ENCODE data around the gene NHERF1. TPM values are rescaled to one million over a fixed set of nuclear protein-coding genes. Genes with fewer than 3 reads are reported as not detected.

The NHERF1 gene
- total and polyA plus RNA-seq, 2 of the 4 experiments (the other 2 are of a cell fraction) = 3.8 to 11.8 TPM

- no peak overlapping the region for H3K4me3 ChIP-seq (ENCODE audit: insufficient read depth, low read depth, low read length)
Measured at GRCh38 chr17:74731347-74731605, 17.2 kb upstream of the NHERF1 start.

More at GRCh38 chr17:74731347-74731605, 17.2 kb upstream of the NHERF1 start:
- ATAC-seq (ENCODE audit: low read depth) (no peak), DNase-seq (no peak)
- no peak overlapping the region for H2AK9ac ChIP-seq (replicated peaks; ENCODE audit: low read depth, low read length, poor library complexity)
- no peaks in the 10 kb centered on the region for H4K20me1 ChIP-seq (ENCODE audit: insufficient read depth, low read length)
- no peaks in the 10 kb centered on the region; the same call in 1 of the 2 replicates for H3K4me1 ChIP-seq (ENCODE audit: control insufficient read depth, insufficient read depth, low read length)
- no CpG with 5 or more reads among the region's 4 CpGs for WGBS, 2 experiments (ENCODE audit: extremely low coverage in 2 of 2, insufficient read length in 1 of 2)
- H3K23ac ChIP-seq (ENCODE audit: low read depth, low read length) = no peak overlapping the region
- no peak overlapping the region for H2BK120ac ChIP-seq (ENCODE audit: low read depth, low read length)
- H3K9me1 ChIP-seq (ENCODE audit: insufficient read depth, low read length) = no peaks in the 10 kb centered on the region
- no peak overlapping the region for H3K56ac ChIP-seq (ENCODE audit: extremely low read depth, insufficient read depth, low read length)
- BruUV-seq (replicated peaks) = no TSS peak
- in situ Hi-C loops (cut with MboI; ENCODE audit: low sequenced_read_pairs) (no loop called here), dilution Hi-C loops (cut with HindIII; ENCODE audit: low sequenced_read_pairs, unreplicated experiment) (no loop called here), intact Hi-C loops (cut with micrococcal nuclease) (no loop called here)
- H2BK5ac ChIP-seq (ENCODE audit: low read depth, low read length, poor library complexity, severe bottlenecking) = no peak overlapping the region
- H3K27me3 ChIP-seq (ENCODE audit: control insufficient read depth, insufficient read depth, low read length) = peaks cover 15% of the 10 kb centered on the region; the same call in 1 of the 2 replicates
- TF ChIP-seq RCOR1 (IDR thresholded peaks at IDR 0.05; ENCODE audit: insufficient replicate concordance, low read length) (no peak), USF2 (IDR thresholded peaks at IDR 0.05; ENCODE audit: low read depth, low read length) (no peak), CHD1 (IDR thresholded peaks at IDR 0.05; ENCODE audit: low read depth, low read length) (no peak)
- no peak overlapping the region for H4K8ac ChIP-seq (ENCODE audit: low read depth in 2 of 2, low read length in 2 of 2)
- H4K5ac ChIP-seq (ENCODE audit: low read depth, low read length) = no peak overlapping the region
- no peak overlapping the region for H2BK20ac ChIP-seq (ENCODE audit: low read depth, low read length)
- H3K18ac ChIP-seq (ENCODE audit: low read depth, low read length) = no peak overlapping the region
- H4K91ac ChIP-seq (ENCODE audit: insufficient read depth, low read depth, low read length) = no peak overlapping the region
- H3K9ac ChIP-seq (ENCODE audit: low read depth, low read length) = no peak overlapping the region
- POLR2A ChIA-PET (ENCODE audit: unreplicated experiment) = no interaction called here
- no peak overlapping the region for H2AK5ac ChIP-seq (ENCODE audit: low read depth, low read length)
- no peak overlapping the region for H3K14ac ChIP-seq (replicated peaks; ENCODE audit: low read depth, low read length)
- H3K27ac ChIP-seq (ENCODE audit: insufficient read depth, low read length) = no peak overlapping the region
- no peaks in the 10 kb centered on the region for H3K36me3 ChIP-seq (ENCODE audit: control insufficient read depth, insufficient read depth, low read length)
- no peak overlapping the region for H3K4ac ChIP-seq (ENCODE audit: low read depth, low read length)
- peaks cover 3% of the 10 kb centered on the region; the same call in 1 of the 2 replicates for H3K9me3 ChIP-seq (ENCODE audit: control insufficient read depth, insufficient read depth, low read length)
- H3K4me2 ChIP-seq (ENCODE audit: low read depth, low read length) = no peak overlapping the region
- CTCF ChIA-PET = no interaction called here
- no peak overlapping the region for H2AFZ ChIP-seq (replicated peaks; ENCODE audit: low read length, poor library complexity)
- no peaks in the 10 kb centered on the region for H3K79me1 ChIP-seq (ENCODE audit: low read depth in 1 of 2, low read length in 2 of 2)
- no peak overlapping the region for H2BK15ac ChIP-seq (ENCODE audit: low read depth, low read length)
